HG03045 (cell line): ENCODE results near the gene OSBP2.

Source experiments
- ATAC-seq: cut with Tn5 transposase; IDR thresholded peaks from one replicate; pipeline ENCODE4 v1.9.1; 2021; ENCODE audit warnings: mild to moderate bottlenecking, moderate library complexity; ENCODE audit not compliant: unreplicated experiment

Gene OSBP2

DNA sequence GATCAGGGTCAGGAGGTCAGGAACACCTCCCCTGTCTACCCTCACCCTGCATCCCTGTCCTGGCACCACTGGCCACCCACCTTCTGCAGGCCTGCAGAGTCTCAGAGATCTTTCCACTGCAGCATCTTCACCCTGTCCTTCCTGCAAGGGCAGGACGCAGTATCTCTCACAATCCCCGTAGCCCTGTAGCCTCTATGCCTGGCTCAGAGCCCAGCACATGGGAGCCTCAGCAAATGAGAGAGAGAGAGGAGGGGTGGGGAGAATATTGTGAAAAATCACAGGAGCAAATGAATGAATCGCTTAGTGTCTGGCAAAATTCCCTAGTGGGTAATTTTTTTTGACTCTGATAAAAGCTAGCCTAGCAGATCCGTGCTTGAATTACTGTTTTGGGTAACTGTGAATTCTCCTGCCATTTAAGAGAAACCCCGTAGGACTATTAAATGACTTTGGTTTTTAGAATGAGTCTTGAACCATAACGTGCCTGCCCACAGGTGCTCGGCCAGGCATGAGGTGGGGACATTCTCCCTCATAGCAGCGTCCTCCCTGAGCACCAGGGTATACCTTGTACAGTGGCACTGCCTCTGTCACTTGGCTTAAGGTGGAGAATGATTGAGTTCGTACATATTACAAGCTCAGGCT, 182.4 kb downstream of the OSBP2 start:
- no peak for ATAC-seq

DNA sequence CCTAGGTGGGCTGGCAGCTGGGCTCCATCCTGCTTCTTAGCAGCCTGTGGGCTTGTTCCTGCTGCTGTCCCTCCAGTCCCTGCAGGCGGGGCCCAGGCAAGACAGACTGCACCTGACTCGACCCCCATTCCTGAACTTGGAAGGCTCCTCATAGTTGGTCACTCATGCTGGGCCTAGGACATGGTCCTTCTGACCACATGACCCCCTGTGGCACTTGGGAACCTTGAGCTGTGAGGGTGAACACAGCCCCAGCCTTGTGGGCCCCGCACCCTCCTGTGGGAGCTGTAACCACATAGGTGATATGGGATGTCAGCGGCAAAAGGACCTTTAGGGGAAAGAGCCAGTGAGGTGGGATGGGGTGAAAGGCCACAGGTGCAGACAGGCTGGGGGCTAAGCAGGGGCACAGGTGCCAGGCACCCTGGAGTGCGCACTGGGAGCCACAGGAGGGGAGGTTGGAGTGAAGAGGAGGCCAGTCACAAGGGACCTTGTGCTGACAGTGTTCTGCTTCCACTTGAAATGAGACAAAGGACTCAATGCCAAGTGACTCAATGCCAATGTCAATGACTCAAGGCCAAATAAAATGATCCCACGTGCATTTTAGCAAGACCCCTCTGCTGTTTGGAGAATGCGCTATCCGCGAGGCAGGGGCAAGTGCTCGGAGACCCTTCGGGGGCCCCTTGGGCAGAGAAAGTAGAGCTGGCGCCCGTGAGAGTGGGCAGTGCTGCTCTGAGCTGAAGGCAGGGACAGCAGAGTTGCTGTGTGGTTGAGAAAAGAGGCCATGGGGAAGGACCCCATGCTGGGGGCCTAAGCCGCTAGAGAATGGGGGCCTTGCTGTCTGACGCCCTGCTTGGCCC, 183.2 kb downstream of the OSBP2 start:
- no peak for ATAC-seq

DNA sequence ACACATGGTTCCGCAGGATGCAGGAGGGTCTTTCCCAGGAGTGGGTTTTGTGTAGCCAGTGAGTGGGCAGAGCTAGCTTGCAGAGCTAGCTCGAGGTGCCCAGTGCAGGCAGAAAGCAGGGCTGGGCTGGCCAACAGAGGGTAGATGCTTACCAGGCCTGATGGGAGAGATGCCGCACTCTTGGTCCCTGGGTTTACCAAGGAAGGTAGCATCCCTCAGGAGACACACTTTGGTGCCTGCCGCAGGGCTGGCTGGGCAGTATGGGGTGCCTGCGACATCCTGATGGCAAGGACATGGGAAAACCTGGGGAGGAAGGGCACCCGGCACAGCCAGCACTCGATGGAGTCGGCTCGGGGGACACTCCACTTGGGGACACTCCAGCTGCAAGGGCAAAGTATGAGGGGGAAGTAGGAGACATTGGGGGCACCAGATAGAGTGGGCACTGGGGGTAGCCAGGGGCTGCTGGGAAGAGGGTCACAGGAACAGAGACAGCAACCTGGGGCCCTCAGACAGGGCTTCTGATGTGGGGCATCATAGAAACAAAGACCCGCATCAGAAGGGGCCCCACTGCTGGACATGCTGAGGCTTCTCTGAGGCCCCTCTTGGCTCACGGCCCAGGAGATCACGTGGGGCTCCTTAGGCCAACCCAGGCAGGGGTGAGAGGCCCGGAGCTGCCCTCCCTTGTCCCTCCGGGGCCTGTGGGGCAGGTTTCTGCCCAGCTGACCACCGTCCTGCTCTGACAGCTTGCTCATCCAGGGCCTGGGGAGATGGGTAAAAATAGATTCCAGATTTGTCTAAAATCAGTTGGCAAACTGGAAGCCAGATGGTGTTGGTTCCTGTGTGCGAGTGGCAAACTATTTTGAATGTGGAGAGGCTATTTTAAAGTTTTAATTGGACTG, 184.1 kb downstream of the OSBP2 start:
- ATAC-seq = no peak

DNA sequence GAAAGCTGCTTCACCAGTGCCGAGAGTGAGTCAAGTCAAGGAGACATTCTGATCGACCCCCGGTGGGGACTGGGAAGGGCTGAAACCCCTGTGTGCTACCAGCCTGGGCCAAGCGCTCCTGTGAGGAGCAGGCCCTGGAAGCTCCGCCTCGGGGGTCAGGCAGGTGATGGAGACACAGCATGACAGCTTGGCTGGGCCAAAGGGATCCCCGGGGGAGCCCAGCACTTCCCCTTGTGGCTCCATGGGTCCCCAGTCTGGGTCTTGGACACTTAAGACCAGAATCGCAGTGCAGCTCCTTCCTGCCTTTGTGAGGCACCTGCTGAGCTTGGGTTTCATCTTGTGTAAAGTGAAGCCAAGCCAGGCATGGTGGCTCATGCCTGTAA, 184.7 kb downstream of the OSBP2 start:
- ATAC-seq = no peak

DNA sequence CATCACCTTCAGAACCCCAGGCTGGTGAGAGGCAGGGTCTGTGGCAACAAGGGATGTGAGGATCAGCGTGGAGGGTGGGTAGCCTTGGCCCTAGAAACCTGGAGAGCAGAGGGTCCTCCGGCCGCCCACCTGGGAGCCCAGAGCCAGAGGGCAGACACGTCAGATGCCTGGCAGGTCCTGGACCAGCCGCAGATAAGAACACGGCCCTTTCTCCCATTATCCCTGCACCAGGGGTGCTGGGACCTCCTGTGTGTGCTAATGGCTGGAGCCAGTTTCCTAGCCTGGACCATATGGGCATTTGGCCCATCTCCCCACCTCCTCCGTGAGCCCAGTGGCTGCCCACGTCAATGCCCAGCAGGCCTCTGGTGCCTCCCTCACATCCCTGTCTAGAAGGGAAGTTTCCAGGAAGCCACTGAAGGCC, 185.5 kb downstream of the OSBP2 start:
- ATAC-seq = no peak

DNA sequence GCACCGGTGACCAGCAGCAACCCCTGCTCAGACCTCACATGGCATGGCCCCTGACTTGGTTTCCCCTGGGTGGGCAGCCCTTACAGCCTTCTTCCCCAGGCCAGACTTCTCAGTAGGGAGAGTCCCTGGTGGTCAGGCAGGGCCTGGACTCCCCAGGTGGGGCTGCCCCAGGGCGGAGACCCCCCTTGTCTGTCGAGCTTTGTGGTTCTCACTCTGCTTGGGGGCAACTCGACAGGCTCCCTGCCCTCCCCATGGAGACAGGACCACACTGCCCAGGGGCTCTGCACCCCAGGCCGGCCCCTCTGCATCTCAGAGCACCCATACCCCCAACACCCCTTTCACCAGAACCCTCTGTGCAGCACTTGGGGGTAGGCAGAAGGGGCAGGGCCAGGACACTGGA, 186.2 kb downstream of the OSBP2 start:
- no peak for ATAC-seq

DNA sequence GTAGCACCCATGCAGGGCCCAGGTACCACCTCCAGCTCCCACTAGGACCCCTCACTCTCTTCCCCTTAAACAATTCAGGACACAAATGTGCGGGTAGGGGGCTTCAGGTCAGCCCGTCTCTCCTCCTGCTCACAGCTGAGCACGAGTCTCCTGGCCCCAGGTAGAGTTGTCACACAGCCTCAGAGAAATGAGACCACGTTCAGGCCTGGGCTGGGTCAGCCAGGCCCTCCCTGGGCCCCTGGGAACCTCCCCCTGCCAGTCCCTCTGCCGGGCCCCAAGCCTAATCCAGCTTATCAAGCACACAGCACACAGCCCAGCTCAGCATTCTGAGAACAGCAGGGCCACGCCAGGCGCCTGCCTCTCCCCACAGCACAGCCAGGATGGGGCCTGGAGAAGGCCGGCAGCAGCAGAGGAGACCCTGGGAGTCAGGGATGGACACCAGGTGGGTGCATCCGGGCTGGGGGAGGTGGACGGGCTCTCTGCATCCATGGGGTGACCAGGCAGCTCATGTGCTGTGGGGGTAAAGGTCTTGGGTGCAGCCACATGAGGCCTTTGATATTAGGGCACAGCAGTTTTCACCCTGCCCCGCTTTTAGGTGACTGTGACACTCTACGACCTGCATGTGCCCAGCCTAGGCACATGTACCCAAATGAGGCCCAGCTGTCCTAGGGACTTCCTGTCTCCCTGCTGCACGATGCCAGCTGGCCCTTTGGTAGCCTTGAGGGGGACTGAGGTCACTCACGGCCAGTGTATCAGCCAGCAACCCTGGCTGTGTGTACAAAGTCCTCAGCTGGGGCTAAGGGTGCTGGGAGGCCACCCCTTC, 186.9 kb downstream of the OSBP2 start:
- no peak for ATAC-seq

DNA sequence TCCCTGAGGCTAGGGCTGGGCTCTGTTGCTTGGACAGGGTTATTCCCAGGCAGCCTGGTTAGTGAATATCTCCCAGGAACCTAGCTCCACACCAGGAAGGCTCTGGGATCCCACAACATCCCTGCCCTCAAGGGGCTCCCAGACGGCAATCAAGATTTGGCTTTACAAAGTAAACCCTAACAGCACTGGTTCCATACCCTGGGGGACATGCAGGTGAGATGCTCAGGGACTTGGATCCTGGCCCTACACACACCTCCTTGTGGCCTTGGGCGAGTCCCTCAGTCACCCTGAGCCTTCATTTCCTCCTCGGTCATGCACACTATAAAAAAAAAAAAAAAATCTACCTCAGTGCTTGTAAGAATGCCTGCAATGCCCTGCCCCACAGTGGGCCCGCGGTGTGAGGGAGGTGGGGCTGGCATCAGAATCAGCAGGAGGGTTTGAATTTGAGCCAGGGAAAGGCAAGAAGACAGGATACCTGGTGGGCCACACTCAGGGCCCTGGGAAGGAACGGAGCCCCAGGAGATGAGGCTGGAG, 187.6 kb downstream of the OSBP2 start:
- ATAC-seq = no peak

DNA sequence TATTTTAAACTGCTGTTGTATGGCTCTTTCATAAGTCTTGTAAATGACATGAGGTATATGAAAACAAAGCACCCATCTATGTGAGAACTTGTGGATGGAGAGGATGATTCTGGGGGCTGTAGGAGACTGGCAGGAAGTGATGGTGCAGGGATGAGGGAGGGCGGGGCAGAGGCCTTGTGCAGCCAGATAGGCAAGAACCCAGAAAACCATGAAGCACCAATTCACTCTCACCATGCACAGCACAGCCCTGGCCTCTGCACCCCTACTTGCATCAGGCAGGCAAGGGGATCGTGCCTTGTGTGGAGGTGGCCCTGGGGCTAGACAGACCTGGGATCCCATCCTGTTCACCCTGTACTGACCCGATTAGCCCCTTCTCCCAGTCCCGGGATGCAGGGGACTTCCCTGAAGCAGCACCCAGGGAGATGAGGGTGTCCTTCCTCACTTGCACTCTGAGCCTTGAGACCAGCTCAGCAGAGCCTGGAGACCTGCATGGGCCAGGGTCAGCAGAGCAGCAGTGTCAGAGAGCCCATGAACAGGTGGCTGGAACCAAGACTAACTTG, 188.4 kb downstream of the OSBP2 start:
- no peak for ATAC-seq

DNA sequence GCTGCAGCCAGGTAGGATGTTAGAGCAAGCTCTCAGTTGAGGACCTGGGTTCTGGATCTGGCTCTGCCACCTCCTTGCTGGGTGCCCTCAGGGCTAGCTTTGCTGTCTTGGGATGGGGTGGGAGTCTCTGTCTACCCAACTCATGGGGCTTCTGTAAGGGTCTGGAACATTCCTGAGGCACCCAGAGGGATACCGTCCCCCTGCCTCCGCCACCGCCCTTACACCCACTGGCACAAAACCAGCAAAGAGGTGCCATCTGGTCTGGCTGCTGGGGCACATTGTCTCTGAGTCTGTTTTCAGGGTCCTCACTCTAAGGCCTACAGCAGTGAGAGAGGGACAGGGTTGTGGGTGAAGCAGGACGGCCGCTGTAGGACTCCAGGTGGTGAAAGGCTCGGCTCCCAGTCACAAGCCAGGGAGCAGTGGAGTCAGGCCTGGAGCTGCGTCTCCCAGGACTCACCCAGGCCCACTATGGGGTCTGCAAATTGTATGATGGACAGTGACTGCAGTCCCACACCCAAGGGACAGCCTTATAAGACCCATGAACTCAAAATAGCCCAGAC, 189.0 kb downstream of the OSBP2 start:
- ATAC-seq = no peak

DNA sequence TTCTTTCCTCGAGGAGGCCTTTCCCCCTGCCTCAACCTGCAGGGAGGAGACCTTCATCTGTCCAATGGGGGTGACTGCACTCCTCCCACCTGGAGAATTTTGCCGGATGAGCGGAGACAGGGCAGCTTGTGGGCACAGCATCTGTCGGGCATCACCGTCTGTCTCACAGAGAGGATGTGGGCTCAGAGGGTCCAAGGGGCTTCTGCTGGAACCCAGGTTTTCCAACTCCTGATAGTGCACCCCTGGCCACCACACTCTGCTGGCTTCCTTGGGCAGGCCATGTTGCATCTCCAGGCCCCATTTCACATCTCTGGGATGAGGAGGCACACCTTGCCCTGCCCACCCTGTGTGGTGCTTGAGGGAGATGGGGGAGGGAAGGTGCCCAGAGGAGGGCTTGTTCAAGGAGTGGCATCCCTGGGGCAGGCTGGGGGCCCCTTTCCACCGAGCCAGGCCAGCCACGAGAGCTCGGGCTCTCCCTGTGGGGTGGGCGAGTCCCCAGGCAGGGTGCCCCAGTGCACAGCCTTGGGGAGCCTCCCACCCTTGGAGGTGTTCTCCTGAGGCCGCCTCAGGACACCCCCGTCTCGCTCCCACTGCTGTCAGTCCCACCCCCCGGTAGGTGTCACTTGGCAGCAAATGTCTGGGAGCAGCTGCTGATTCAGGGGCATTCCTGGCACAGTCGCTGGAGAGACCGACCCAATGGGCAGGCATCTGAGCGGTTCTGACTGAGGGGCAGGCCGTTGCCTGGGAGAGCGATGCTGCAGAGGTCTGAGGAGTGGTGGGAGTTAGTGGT, 189.7 kb downstream of the OSBP2 start:
- no peak for ATAC-seq

DNA sequence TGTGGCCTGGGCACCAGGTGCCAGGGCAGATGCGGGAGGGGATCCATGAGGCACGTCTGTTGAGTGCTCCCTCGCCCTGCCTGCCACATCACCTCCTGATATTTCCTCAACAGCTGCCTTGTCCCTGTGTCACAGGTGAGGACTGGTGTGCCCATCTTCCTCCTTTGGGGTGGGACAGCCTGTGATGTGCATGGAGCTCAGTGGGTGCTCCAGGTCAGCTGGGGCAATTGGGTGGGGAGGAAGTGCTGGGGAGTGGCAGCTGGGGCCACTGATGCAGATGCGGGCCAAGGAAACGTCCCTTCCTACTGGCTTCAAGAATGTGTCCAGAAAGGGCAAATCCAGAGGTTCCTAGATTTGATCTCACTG, 190.3 kb downstream of the OSBP2 start:
- ATAC-seq = no peak

DNA sequence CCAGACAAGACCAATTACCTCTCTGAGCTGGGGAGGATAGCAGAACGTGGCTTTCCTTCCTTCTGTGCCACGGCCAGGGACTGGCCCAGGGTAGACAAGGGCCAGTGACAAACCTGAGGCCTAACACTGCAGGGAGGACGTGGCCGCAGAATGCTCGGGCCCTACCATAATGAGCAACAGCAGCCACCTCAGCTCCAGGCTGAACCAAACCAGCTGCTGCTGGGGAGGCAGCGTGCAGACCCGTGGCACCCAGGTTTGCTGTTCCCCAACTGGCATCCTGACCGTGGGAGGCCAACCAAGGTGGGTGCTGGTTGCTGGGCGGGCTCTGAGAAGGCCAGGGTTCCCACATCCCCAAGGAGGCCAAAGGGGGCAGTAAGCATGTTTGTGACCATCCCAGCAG, 190.9 kb downstream of the OSBP2 start:
- ATAC-seq = no peak

DNA sequence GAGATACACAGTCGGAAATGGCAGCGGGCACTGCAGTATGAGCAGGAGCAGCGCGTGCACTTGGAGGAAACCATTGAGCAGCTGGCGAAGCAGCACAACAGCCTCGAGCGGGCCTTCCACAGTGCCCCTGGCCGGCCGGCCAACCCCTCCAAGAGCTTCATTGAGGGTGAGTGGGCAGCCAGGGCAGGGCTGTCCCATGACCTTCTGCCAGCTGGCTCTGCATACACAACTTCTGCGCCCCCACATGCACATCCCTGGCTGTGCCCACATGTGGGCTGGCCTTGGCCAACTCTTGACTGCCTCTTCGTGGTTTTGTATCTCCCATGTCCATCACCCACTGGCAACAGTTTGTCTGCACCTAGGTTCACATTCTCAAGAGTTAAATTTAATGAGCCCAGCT, 192.8 kb downstream of the OSBP2 start:
- ATAC-seq = no peak

DNA sequence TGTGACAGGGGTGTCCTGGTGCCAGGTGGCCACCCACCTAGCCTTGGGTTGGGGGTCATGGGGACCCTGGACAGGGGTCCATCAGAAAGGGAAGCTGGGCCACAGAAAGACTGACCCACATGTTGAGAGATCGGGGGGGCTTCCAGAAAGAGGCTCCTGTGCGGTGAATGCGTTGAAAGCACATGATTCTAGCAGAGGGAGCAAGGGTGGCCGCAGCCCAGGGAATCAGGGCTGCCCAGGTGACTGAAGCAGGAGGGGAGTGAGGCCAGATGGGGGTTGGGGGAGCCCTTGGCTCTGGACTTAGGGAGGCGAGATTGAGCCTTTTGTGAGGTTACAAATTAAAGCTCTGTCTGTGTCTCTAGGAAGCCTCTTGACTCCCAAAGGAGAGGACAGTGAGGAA, 193.2 kb downstream of the OSBP2 start:
- ATAC-seq = no peak

DNA sequence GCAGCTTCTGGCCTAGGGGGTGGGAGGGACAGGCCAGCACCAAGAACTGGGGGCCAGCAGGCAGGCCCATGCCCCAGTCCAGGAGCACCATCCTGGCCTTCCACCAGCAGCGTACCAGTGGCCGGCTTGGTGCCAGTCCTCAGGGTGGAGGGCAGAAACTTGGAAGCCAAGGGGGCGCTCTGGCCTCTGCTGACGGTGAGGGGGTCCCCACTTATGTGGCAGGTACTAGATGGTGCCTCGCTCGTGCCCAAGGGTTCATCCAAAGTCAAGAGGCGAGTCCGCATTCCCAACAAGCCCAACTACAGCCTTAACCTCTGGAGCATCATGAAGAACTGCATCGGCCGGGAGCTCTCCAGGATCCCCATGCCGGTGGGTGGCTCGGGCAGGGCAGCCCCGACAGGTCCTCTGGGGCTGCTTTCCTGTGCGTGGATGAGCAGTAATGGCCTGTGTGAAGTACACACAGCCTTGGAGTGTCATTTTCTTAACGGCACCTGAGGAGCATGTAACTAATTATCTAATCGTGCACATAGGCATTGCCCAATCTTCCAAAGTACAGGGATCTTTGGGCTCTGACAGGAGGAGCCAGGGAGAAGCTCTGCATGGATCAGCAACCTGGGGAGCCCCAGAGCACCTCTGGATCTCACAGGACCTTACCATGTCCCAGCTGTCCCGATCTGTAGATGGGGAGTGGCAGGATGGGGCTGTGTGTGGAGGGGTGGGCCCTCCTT, 194.8 kb downstream of the OSBP2 start:
- ATAC-seq = no peak

DNA sequence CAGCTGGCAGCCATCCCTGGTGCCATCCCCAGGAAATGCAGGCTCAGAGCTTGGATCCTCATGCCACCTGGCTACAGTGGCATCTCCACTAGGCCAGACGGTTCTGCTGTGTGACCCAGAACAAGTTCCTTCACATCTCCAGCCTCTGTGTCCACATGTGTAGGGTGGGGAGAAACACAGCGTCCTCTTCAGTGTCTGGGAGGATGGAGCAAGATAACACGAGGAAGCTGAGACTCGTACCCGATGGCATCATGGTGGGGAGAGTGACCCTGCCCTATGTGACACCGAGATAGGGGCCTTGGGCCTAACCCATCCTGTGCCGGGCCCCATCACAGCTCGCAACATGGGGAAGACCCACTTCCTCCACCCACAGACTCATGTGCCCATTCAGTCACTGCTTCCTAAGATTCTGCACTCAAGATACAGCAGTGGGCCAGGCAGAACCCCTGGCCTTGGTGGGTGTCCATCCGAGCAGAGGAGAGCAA, 195.4 kb downstream of the OSBP2 start:
- no peak for ATAC-seq
